Lower lobe of right lung (tissue), 2 donors: ENCODE measurements around the gene ULK4. TPM values are rescaled to one million over a fixed set of nuclear protein-coding genes. Genes with fewer than 3 reads are reported as not detected.

Source experiments
- ATAC-seq, 2 donors: fragments of 200-7000 bp; cut with Tn5 transposase; one replicate each; pipeline ENCODE4 v1.9.1; 2020 to 2022; ENCODE audit warnings: mild to moderate bottlenecking in 2 of 2, moderate library complexity in 2 of 2
- DNase-seq: peaks from one replicate; pipeline ENCODE4 v3.0.0-alpha.2; 2020
- H3K27ac ChIP-seq: fragments of 200-600 bp; one replicate; pipeline ENCODE4 v1.8.0; 2022
- H3K27me3 ChIP-seq: fragments of 200-600 bp; one replicate; pipeline ENCODE4 v1.8.0; 2022; ENCODE audit warnings: low read depth
- H3K36me3 ChIP-seq: fragments of 200-600 bp; one replicate; pipeline ENCODE4 v1.8.0; 2022; ENCODE audit warnings: mild to moderate bottlenecking
- H3K4me1 ChIP-seq: fragments of 200-600 bp; one replicate; pipeline ENCODE4 v1.8.0; 2022
- H3K4me3 ChIP-seq: fragments of 200-600 bp; one replicate; pipeline ENCODE4 v1.8.0; 2022; ENCODE audit warnings: mild to moderate bottlenecking
- H3K9me3 ChIP-seq: fragments of 200-600 bp; one replicate; pipeline ENCODE4 v1.8.0; 2022
- intact Hi-C: fragments of 100-400 bp; cut with DNase I; formaldehyde crosslinking; loops from one replicate; pipeline ENCODE4 v1.11.0; 2022
- total RNA-seq: library from RNA; stranded (reverse); fragmentation: NEBNext Ultra II Directional; extraction: Animal tissue kit (Norgen Biotek cat#: 25700); gene quantifications from one replicate; pipeline ENCODE4 v1.2.1, GENCODE V29; 2021
- TF ChIP-seq, protein P1 (sequence below): fragments of 200-600 bp; IDR thresholded peaks from one replicate; pipeline ENCODE4 v1.8.0; 2022; ENCODE audit warnings: antibody characterized with exemption, mild to moderate bottlenecking
- donor health status: DM: no; HTN: yes; CAD: no; lungs with severe emphysema.

The ULK4 gene
- total RNA-seq, 1 donor from 2014 or later, result 11.4 TPM

DNA sequence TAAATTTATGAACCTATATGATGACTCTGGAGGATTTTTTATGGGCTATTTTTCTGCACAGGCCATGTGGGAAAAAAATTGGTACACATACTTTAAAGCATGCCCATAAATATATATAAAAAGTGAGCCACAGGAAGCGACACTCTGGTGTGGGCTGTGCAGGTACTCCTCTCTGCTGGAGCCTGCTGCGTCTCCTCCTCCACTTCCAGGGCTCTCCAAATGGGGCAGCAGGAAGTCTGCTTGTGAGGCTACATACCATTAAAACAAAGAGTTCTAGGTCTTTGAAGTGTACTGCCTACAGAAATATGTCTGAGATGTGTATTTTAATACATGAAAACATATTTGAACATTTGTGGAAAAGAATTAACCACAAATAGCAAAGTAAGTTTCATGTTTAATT is 627.5 kb downstream of the ULK4 start:
- DNase-seq (no peak), ATAC-seq (no peak)
- Histone ChIP-seq H3K4me1 (no peaks in the 10 kb centered on the region), H3K4me3 (no peak overlapping the region), H3K27me3 (no peaks in the 10 kb centered on the region), H3K9me3 (no peaks in the 10 kb centered on the region), H3K27ac (no peak overlapping the region), H3K36me3 (no peaks in the 10 kb centered on the region)
- intact Hi-C loops, result no loop called here
- TF ChIP-seq, protein P1, sequence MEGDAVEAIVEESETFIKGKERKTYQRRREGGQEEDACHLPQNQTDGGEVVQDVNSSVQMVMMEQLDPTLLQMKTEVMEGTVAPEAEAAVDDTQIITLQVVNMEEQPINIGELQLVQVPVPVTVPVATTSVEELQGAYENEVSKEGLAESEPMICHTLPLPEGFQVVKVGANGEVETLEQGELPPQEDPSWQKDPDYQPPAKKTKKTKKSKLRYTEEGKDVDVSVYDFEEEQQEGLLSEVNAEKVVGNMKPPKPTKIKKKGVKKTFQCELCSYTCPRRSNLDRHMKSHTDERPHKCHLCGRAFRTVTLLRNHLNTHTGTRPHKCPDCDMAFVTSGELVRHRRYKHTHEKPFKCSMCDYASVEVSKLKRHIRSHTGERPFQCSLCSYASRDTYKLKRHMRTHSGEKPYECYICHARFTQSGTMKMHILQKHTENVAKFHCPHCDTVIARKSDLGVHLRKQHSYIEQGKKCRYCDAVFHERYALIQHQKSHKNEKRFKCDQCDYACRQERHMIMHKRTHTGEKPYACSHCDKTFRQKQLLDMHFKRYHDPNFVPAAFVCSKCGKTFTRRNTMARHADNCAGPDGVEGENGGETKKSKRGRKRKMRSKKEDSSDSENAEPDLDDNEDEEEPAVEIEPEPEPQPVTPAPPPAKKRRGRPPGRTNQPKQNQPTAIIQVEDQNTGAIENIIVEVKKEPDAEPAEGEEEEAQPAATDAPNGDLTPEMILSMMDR, result no peak

DNA sequence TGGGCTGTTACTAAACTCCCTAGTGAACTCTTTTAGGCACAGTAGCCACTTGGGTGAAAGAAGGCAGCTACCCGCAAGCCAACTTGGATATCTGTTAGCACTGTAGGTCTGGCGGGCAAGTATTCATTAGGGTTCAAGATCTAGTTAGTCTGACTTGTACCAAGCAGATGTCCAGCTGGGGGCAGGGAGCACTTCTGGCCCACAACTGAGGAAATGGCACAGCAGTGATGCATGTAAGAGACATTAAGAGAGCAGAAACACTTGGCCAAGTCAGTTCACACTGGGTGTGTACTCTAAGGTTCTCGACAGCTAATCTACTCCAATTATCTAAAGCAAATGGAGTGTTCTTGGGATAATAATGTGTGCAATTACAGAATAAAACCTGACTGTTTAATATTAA is 630.9 kb downstream of the ULK4 start:
- intact Hi-C loops, result no loop called here
- TF ChIP-seq, protein P1, result no peak

DNA sequence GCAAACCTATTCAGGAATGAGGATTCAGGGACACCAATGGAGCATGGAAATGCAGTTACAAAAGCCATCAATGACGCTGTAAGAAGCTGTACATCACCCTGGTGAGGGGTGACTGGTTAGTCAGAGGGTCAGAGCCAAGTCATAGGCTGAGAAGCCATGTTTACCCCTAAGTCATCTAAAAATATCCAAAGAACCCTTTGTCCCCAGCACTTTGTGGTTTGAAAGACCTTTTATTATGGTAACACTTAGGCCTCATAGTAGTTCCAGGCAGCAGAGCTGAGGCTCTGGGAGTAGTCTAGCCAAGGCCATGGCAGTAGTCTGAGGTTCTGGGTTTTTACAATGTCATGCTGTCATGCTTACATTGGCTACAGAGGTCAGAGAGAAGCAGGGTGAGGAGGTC is 631.4 kb downstream of the ULK4 start:
- TF ChIP-seq, protein P1, result no peak
- H3K27me3 ChIP-seq, result no peaks in the 10 kb centered on the region
- no peaks in the 10 kb centered on the region for H3K9me3 ChIP-seq
- intact Hi-C loops, result no loop called here
- ATAC-seq (no peak), DNase-seq (no peak)
- no peaks in the 10 kb centered on the region for H3K4me1 ChIP-seq
- no peak overlapping the region for H3K4me3 ChIP-seq
- no peaks in the 10 kb centered on the region for H3K36me3 ChIP-seq
- no peak overlapping the region for H3K27ac ChIP-seq

More for the DNA sequence above, 630.9 kb downstream of the ULK4 start:
- ATAC-seq (no peak), DNase-seq (no peak)
- H3K9me3 ChIP-seq, result no peaks in the 10 kb centered on the region
- H3K27me3 ChIP-seq, result no peaks in the 10 kb centered on the region
- no peaks in the 10 kb centered on the region for H3K4me1 ChIP-seq
- H3K36me3 ChIP-seq, result no peaks in the 10 kb centered on the region
- H3K4me3 ChIP-seq, result no peak overlapping the region
- no peak overlapping the region for H3K27ac ChIP-seq

DNA sequence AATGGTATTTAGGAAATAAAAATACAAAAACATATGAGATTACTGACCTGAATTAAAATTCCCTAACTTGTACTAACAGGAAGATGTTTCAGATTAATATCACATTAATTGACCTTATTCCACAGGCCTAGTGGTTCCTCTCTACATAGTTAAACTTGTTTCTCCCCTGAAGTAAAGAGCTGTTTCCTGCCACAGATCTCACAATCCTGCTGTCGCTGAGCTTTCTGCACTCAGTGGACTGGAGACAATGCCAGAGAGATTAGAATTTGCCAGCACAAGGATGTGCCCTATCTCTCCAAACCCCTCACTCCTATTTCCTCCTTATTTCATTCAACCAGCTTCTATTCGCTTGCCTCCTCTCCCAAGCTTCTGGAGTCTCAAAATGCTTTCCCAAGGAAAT is 632.0 kb downstream of the ULK4 start:
- TF ChIP-seq, protein P1, result no peak
- Histone ChIP-seq H3K4me3 (no peak overlapping the region), H3K27me3 (no peaks in the 10 kb centered on the region), H3K9me3 (no peaks in the 10 kb centered on the region), H3K27ac (no peak overlapping the region), H3K36me3 (no peaks in the 10 kb centered on the region), H3K4me1 (no peaks in the 10 kb centered on the region)
- DNase-seq (no peak), ATAC-seq (no peak)
- intact Hi-C loops, result no loop called here

DNA sequence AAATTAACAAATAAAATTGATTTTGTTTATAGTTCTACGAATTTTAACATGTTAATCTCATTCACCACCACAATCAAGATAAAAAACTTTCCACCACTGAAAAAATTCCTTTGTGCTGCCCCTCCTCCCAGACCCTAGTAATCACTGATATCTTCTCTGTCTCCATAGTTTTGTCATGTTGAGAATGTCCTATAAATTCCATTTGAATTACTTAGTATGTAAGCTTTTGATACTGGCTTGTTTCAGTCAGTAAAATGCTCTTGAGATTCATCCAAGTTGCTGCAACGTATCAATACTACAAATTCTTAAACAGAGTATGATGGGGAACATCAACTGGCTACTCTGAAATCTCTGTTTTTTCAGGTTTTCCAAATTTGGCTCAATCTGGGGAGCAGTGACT is 633.0 kb downstream of the ULK4 start:
- Histone ChIP-seq H3K36me3 (no peaks in the 10 kb centered on the region), H3K27ac (no peak overlapping the region), H3K4me1 (no peaks in the 10 kb centered on the region), H3K4me3 (no peak overlapping the region), H3K27me3 (no peaks in the 10 kb centered on the region), H3K9me3 (no peaks in the 10 kb centered on the region)
- ATAC-seq, result no peak
- TF ChIP-seq, protein P1, result no peak
- intact Hi-C loops, result no loop called here
- DNase-seq, result no peak

DNA sequence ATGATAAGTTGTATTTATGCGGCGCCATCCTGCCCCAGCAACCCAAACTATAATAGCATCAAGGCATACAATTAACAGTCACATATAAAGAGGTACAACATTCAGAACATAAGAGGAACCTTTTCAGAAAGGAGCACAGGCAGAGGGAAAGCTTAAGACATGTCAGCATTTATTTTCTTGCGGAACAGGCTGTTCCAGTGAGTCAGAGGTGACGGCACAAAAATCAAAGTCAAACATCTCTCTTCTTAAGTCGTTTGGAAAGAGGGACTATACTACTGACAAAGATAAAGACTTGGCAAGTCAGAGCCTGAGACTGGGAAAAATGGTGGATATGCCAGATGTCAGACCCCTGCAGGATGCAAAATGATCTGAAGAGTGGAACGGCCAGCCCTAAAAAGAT is 634.2 kb downstream of the ULK4 start:
- no peak for DNase-seq
- intact Hi-C loops, result no loop called here
- H3K4me3 ChIP-seq, result no peak overlapping the region
- no peak for ATAC-seq
- no peak overlapping the region for H3K27ac ChIP-seq
- no peaks in the 10 kb centered on the region for H3K27me3 ChIP-seq
- TF ChIP-seq, protein P1, result no peak
- H3K4me1 ChIP-seq, result no peaks in the 10 kb centered on the region
- H3K9me3 ChIP-seq, result no peaks in the 10 kb centered on the region
- H3K36me3 ChIP-seq, result no peaks in the 10 kb centered on the region
